A549 (cell line): ENCODE results near the gene FAAP100. TPM values are rescaled to one million over a fixed set of nuclear protein-coding genes. Genes with fewer than 3 reads are reported as not detected.

Source experiments
- ATAC-seq, 2 experiments: fragments of 200-7000 bp in 1 of 2; fragments of >200 bp in 1 of 2; cut with Nextera tagmentation in 1 of 2; cut with Tn5 transposase in 1 of 2; 3 replicates each; pipeline versions ENCODE4 v1.8.0 to v1.9.1; 2018 to 2020; ENCODE audit warnings: mild to moderate bottlenecking in 1 of 2, moderate library complexity in 1 of 2
- CTCF ChIA-PET: fragments of 300-600 bp; sonication (Branson Sonifier 250); formaldehyde crosslinking; extraction: SDS; loops from one replicate; lab custom pipeline; 2021; ENCODE audit warnings: antibody characterized with exemption, inconsistent platforms; lab: Yijun Ruan, JAX
- POLR2A ChIA-PET: fragments of 350-600 bp; formaldehyde crosslinking; extraction: SDS; loops from one replicate; lab custom pipeline; 2021; ENCODE audit warnings: antibody characterized with exemption, inconsistent platforms; lab: Yijun Ruan, JAX
- DNase-seq, 2 experiments: peaks; one replicate each; pipeline versions ENCODE4 v3.0.0 to v3.0.0-alpha.2; 2011 to 2016; ENCODE audit warnings: low read depth in 1 of 2, low spot score in 1 of 2
- FAIRE-seq: peaks from 2 replicates; lab custom pipeline; 2011; peaks lifted over from hg19 to GRCh38; lab: Jason Lieb, UNC
- H3K27ac ChIP-seq, 2 experiments: fragments of >200 bp; sonication (Bioruptor Twin); formaldehyde crosslinking; 3 replicates each; pipeline ENCODE4 v1.5.1; 2016 to 2017
- H3K4me1 ChIP-seq: fragments of >200 bp; sonication (Bioruptor Twin); formaldehyde crosslinking; 3 replicates; pipeline ENCODE4 v1.6.1; 2016
- H3K4me2 ChIP-seq: fragments of >200 bp; sonication (Bioruptor Twin); formaldehyde crosslinking; 3 replicates; pipeline ENCODE4 v1.6.1; 2016
- H3K4me3 ChIP-seq: fragments of >200 bp; sonication (Bioruptor Twin); formaldehyde crosslinking; 3 replicates; pipeline ENCODE4 v1.5.1; 2016
- H3K9me3 ChIP-seq: fragments of >200 bp; sonication (Bioruptor Twin); formaldehyde crosslinking; 3 replicates; pipeline ENCODE4 v1.6.1; 2016
- BCL3 ChIP-seq: fragments of >200 bp; sonication (Bioruptor Twin); formaldehyde crosslinking; IDR thresholded peaks from 3 replicates; pipeline ENCODE4 v1.6.1; 2016
- CBX2 ChIP-seq: fragments of 200-600 bp; sonication (generic); IDR thresholded peaks from 2 replicates; pipeline ENCODE4 v1.6.1; 2016; ENCODE audit warnings: low read depth, mild to moderate bottlenecking, borderline replicate concordance
- EHF ChIP-seq: fragments of 250-450 bp; sonication (Bioruptor Pico); IDR thresholded peaks from 2 replicates; pipeline ENCODE4 v1.5.0; 2020; ENCODE audit warnings: mild to moderate bottlenecking
- EP300 ChIP-seq, 2 experiments: fragments of >200 bp; sonication (Bioruptor Twin); formaldehyde crosslinking; IDR thresholded peaks; 2 replicates in 1 of 2; 3 replicates in 1 of 2; pipeline ENCODE4 v1.6.1; 2016 to 2017
- FOXS1 ChIP-seq: fragments of 250-450 bp; sonication (Bioruptor Pico); IDR thresholded peaks from 2 replicates; pipeline ENCODE4 v1.5.0; 2020; ENCODE audit warnings: mild to moderate bottlenecking, moderate library complexity
- GATA3 ChIP-seq: IDR thresholded peaks from 2 replicates; pipeline ENCODE4 v1.6.1; 2012; ENCODE audit warnings: borderline replicate concordance
- HOXA7 ChIP-seq: fragments of 250-450 bp; sonication (Bioruptor Pico); IDR thresholded peaks from 2 replicates; pipeline ENCODE4 v1.5.0; 2020; ENCODE audit warnings: mild to moderate bottlenecking, moderate library complexity
- JUNB ChIP-seq: fragments of >200 bp; sonication (Bioruptor Twin); formaldehyde crosslinking; IDR thresholded peaks from 2 replicates; pipeline ENCODE4 v1.6.1; 2016
- KDM5A ChIP-seq: fragments of 200-600 bp; sonication (generic); IDR thresholded peaks from 2 replicates; pipeline ENCODE4 v1.6.1; 2016; ENCODE audit warnings: antibody characterized with exemption, mild to moderate bottlenecking
- MAFK ChIP-seq: fragments of 450-650 bp; IDR thresholded peaks from 2 replicates; pipeline ENCODE4 v1.6.1; 2014; ENCODE audit not compliant: partially characterized antibody
- MAX ChIP-seq: IDR thresholded peaks from 2 replicates; pipeline ENCODE4 v1.6.1; 2012
- MYC ChIP-seq: IDR thresholded peaks from 2 replicates; pipeline ENCODE4 v1.6.1; 2012; ENCODE audit warnings: mild to moderate bottlenecking, inconsistent platforms, low read length, improper control_type of control experiment, borderline replicate concordance
- NFE2L2 ChIP-seq: fragments of 150-350 bp; conservative IDR thresholded peaks from 2 replicates; pipeline ENCODE4 v1.6.1; 2014; ENCODE audit warnings: low read length
- NPAS2 ChIP-seq: fragments of 250-450 bp; sonication (Bioruptor Pico); IDR thresholded peaks from 2 replicates; pipeline ENCODE4 v1.8.0; 2022; ENCODE audit warnings: mild to moderate bottlenecking, moderate library complexity, borderline replicate concordance
- PHF8 ChIP-seq: fragments of 200-600 bp; sonication (generic); IDR thresholded peaks from 2 replicates; pipeline ENCODE4 v1.6.1; 2016; ENCODE audit warnings: low read depth, mild to moderate bottlenecking, antibody characterized with exemption, moderate library complexity, borderline replicate concordance
- RARB ChIP-seq: fragments of 250-450 bp; sonication (Bioruptor Pico); IDR thresholded peaks from 2 replicates; pipeline ENCODE4 v1.8.0; 2021; ENCODE audit warnings: mild to moderate bottlenecking, moderate library complexity
- REST ChIP-seq: fragments of 200-600 bp; sonication (generic); IDR thresholded peaks from 2 replicates; pipeline ENCODE4 v1.6.1; 2016; ENCODE audit warnings: antibody characterized with exemption, mild to moderate bottlenecking, moderate library complexity
- RFX5 ChIP-seq: fragments of 450-650 bp; IDR thresholded peaks from 2 replicates; pipeline ENCODE4 v1.7.1; 2014; ENCODE audit warnings: antibody characterized with exemption, mild to moderate bottlenecking, moderate library complexity
- SREBF2 ChIP-seq: fragments of 450-650 bp; IDR thresholded peaks from 2 replicates; pipeline ENCODE4 v1.6.1; 2014; ENCODE audit warnings: mild to moderate bottlenecking, moderate library complexity
- USF2 ChIP-seq: fragments of 450-650 bp; IDR thresholded peaks from 2 replicates; pipeline ENCODE4 v1.6.1; 2014; ENCODE audit warnings: antibody characterized with exemption
- ZFP36 ChIP-seq: fragments of 450-650 bp; IDR thresholded peaks from 2 replicates; pipeline ENCODE4 v1.6.1; 2014; ENCODE audit warnings: borderline replicate concordance; ENCODE audit not compliant: partially characterized antibody
- ZNF302 ChIP-seq: fragments of 250-450 bp; sonication (Bioruptor Pico); IDR thresholded peaks from 2 replicates; pipeline ENCODE4 v1.9.0; 2021; ENCODE audit warnings: inconsistent platforms, mild to moderate bottlenecking, moderate library complexity
- WGBS: methylation state at CpG from one replicate; pipeline ENCODE4 v1.1.6; 2017; ENCODE audit errors: missing lambda C conversion rate; 5-methylcytosine and 5-hydroxymethylcytosine counted together
- polyA plus RNA-seq, 4 experiments: library from polyadenylated mRNA; depleted of rRNA in 3 of 4; stranded (reverse); fragments of >200 nt; fragmentation: RNase III in 1 of 4; extraction: RNeasy Plus Mini Kit Qiagen cat#74134 plus additional on column Dnase treatment in 1 of 4; gene quantifications; 2 replicates in 3 of 4; 3 replicates in 1 of 4; pipeline ENCODE4 v1.2.3, GENCODE V29; 2011 to 2017

FAAP100 gene
- polyA plus RNA-seq, 2 of the 4 experiments (the other 2 are of a cell fraction): 5.4 to 16.8 TPM

- no peak for DNase-seq
- H3K4me2 ChIP-seq: peak overlapping the region; percentile 2; the same call in 1 of the 3 replicates
- H3K4me1 ChIP-seq: peaks cover 58% of the 10 kb centered on the region
- CTCF ChIA-PET: interaction anchor here (1.0 to 45.0 kb wide), 3 partner anchors 3 to 55 kb away, joined by 3 to 1604 read pairs (median 1604); partner anchors contain the start of gene FAAP100
- no peak for FAIRE-seq
- H3K4me3 ChIP-seq: no peak overlapping the region
- H3K27ac ChIP-seq: peak overlapping the region in 1 of 2 experiments; percentile 95; a peak in 3 of 6 replicates
- no peaks in the 10 kb centered on the region for H3K9me3 ChIP-seq
- TF ChIP-seq ZNF302 (no peak), PHF8 (no peak), BCL3 (no peak), FOXS1 (no peak), ZFP36 (no peak), REST (no peak), NFE2L2 (no peak), MYC (no peak), RARB (CRISPR knock-in tag) (no peak), JUNB (no peak), EP300 (IDR thresholded peaks at IDR 0.05) (no peak), USF2 (no peak), EHF (no peak), MAFK (no peak), CBX2 (no peak), RFX5 (no peak), NPAS2 (no peak), HOXA7 (CRISPR knock-in tag) (no peak)
- ATAC-seq: no peak
- WGBS: 87% methylated on average over 17 of the region's 17 CpGs
- POLR2A ChIA-PET: interaction anchor here (0.6 kb wide), 1 partner anchor 13 kb away, joined by 6 read pairs; no protein-coding TSS in a partner anchor
These were observed 21.9 kb upstream of the FAAP100 start for GRCh38 chr17:81573794-81574642.

- POLR2A ChIA-PET: interaction anchor here (0.5 kb wide), 1 partner anchor 23 kb away, joined by 3 read pairs; no protein-coding TSS in a partner anchor
These were observed 20.5 kb upstream of the FAAP100 start for GRCh38 chr17:81572563-81573168.

More at GRCh38 chr17:81572563-81573168, 20.5 kb upstream of the FAAP100 start:
- FAIRE-seq (peak; percentile 7), DNase-seq (no peak), ATAC-seq (no peak)
- CTCF ChIA-PET: interaction anchor here (1.0 to 45.0 kb wide), 3 partner anchors 2 to 54 kb away, joined by 3 to 1604 read pairs (median 1604); partner anchors contain the start of gene FAAP100
- Histone ChIP-seq H3K4me1 (peaks cover 58% of the 10 kb centered on the region), H3K4me3 (no peak overlapping the region), H3K27ac (peak overlapping the region in 1 of 2 experiments; percentile 34; a peak in 1 of 6 replicates), H3K4me2 (no peak overlapping the region), H3K9me3 (no peaks in the 10 kb centered on the region)
- TF ChIP-seq GATA3 (no peak), FOXS1 (no peak), MAX (no peak), RARB (CRISPR knock-in tag) (no peak), SREBF2 (no peak), USF2 (no peak), KDM5A (no peak)
- 93% methylated on average over 12 of the region's 12 CpGs for WGBS
